Cardiac fibroblast (primary cell): ENCODE results near the gene DONSON.

Source experiments
- DNase-seq, 2 donors: peaks; one replicate each; pipeline versions ENCODE4 v3.0.0 to v3.0.0-alpha.2; 2010; ENCODE audit warnings: low read depth in 2 of 2
- H3K4me3 ChIP-seq, 2 donors: replicated peaks in 1 of 2; 1 replicate in 1 of 2; 2 replicates in 1 of 2; pipeline ENCODE4 v1.5.1; 2011; ENCODE audit warnings: low read depth in 2 of 2, low read length in 2 of 2, mild to moderate bottlenecking in 2 of 2, moderate library complexity in 1 of 2
- TF ChIP-seq, protein P1 (sequence below): IDR thresholded peaks from one replicate; pipeline ENCODE4 v1.5.1; 2011; ENCODE audit warnings: low read depth, mild to moderate bottlenecking, low read length, inconsistent platforms

DONSON gene

DNA sequence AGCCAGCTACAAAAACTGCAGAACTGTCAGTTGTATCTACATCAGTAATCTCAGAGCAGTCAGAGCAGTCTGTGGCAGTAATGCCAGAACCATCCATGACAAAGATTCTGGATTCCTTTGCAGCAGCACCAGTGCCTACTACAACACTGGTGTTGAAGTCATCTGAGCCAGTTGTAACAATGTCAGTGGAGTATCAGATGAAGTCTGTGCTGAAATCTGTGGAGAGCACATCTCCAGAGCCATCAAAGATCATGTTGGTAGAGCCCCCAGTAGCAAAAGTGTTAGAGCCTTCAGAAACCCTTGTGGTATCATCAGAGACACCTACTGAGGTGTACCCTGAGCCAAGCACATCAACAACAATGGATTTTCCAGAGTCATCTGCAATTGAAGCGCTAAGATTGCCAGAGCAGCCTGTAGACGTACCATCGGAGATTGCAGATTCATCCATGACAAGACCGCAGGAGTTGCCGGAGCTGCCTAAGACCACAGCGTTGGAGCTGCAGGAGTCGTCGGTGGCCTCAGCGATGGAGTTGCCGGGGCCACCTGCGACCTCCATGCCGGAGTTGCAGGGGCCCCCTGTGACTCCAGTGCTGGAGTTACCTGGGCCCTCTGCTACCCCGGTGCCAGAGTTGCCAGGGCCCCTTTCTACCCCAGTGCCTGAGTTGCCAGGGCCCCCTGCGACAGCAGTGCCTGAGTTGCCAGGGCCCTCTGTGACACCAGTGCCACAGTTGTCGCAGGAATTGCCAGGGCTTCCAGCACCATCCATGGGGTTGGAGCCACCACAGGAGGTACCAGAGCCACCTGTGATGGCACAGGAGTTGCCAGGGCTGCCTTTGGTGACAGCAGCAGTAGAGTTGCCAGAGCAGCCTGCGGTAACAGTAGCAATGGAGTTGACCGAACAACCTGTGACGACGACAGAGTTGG is 38.4 kb downstream of the DONSON start:
- no peak for DNase-seq
- no peak overlapping the region for H3K4me3 ChIP-seq
- TF ChIP-seq, protein P1, sequence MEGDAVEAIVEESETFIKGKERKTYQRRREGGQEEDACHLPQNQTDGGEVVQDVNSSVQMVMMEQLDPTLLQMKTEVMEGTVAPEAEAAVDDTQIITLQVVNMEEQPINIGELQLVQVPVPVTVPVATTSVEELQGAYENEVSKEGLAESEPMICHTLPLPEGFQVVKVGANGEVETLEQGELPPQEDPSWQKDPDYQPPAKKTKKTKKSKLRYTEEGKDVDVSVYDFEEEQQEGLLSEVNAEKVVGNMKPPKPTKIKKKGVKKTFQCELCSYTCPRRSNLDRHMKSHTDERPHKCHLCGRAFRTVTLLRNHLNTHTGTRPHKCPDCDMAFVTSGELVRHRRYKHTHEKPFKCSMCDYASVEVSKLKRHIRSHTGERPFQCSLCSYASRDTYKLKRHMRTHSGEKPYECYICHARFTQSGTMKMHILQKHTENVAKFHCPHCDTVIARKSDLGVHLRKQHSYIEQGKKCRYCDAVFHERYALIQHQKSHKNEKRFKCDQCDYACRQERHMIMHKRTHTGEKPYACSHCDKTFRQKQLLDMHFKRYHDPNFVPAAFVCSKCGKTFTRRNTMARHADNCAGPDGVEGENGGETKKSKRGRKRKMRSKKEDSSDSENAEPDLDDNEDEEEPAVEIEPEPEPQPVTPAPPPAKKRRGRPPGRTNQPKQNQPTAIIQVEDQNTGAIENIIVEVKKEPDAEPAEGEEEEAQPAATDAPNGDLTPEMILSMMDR, result no peak

DNA sequence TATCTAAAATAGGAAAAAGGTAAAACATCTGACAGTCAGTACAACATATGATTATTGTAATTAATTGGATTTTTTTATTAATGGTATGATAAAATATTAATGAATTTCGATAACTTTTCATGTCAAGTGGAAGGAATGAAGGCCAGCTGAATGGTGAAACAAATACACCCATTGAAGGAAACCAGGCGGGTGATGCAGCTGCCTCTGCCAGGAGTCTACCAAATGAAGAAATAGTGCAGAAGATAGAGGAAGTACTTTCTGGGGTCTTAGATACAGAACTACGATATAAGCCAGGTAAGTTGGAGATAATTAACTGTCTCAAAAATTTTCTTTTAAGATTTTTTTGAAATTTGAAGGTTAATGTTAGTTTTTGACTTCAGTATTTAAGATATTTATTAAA is 42.4 kb downstream of the DONSON start:
- TF ChIP-seq, protein P1, result no peak
- no peak overlapping the region for H3K4me3 ChIP-seq
- no peak for DNase-seq

DNA sequence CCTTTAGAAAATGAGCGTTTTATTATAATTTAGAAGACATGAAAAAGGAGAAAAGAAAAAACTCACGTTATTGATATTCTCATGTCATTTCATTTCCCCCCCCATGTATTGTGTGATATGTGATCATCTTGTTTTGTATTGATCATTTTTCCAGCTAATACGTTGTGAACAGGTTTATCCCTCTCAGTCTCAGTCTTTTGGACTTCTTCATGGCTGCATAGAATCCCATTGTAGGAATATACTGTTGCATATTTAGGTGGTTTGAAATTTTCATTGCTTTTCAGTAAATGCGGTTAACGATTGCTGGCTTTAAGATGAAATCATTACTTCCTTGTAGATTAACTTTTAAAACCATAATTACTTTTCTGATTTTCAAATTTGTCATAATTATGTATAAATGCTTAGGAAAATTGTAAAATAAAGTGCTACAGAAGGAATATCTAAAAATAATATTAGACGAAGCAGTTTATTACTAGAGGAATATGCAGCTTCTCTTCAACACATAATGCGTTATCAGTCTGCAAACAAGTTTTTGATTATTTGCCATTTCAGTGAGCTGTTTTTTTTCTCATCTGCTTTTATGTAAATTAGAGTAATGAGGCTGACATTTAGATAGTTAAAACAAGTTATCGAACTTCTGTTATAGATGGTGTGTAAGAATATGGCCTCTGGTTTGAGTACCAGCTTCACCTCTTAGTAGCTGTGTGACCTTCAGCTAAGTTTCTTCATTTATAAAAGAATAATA is 43.9 kb downstream of the DONSON start:
- TF ChIP-seq, protein P1, result no peak
- H3K4me3 ChIP-seq, result peak overlapping the region; percentile 64 to 87
- DNase-seq, result no peak

DNA sequence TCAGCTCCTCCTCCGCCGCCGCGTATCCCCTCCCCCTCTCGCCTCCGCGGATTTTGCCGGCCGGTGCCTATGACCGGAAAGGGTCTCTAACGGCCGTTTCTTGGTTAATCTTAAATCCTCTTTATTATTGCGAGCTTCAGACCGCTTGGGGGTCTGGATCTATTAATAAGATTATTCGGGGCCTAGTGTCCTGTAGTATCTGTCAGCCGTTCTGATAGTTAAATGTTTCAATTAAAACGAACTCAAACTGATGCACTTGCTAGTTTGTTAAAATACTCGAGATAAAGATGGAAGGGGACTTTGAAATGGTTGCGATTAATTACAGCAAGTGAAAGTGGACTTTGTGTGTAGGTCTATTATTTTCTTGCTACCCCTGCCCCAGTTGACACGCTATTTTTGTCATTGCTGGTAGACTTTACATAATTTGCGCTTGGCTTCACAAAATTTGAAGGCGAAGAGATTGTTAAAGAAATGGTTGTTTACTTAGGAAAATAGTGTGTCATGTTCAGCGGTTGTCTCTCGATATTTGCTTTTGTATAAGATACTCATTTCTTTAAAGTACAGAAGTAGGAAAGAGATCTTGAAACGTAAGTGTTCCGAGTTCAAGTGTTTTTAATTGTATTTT is 44.9 kb downstream of the DONSON start:
- TF ChIP-seq, protein P1, result no peak
- DNase-seq, result no peak
- peak overlapping the region; percentile 64 to 87 for H3K4me3 ChIP-seq

DNA sequence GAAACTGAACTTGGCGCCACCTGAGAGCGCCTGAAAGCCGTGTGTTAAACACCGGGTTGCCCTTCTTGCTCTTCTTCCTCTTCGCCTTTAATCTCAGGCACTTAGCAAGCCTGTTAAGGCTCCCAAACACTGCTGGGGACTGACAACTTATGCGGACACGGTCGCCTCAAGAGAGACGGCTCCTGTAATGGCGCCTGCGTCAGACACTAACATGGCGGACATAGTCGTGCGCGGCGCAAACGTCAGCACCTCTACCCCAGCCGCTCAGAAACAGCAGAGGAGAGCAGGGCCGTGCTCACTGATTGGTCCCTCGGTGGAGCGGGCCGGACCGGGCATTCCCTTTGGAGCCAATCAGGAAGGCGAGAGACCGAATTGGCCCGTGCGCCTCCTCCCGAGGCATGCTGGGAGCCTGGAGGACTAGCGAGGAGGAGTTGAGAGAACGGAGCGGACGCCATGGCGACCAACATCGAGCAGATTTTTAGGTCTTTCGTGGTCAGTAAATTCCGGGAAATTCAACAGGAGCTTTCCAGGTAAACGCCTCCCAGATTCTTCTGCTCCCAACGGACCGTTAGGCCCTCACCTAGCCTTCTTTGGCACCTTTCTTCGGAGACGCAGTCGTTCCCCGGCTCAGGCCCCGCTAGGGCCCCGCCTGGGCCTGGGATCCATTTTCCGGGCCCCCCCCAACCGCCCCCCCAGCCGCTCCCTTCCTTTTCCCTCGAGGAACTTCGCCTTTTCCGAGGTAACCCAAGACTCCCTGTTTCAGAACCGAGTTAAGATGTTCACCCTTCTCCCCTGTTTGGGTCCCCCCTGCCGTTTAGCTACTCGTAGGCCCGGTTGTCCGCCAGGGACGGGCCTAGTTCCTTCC is 45.6 kb downstream of the DONSON start, which contains the start of gene SON:
Gene SON (plus strand): TSS at position 399 of the 865 bp plus-strand sequence. CDS start 55 bp downstream, at position 454.
- TF ChIP-seq, protein P1, result no peak
- peak within 1 kb of the TSS; percentile 64 to 92 for H3K4me3 ChIP-seq
- DNase-seq, result peak; percentile 99
